PC-3 (cell line): ENCODE measurements around the gene NDE1. TPM values are rescaled to one million over a fixed set of nuclear protein-coding genes. Genes with fewer than 3 reads are reported as not detected.
A peak's percentile ranks its signal among the peaks of the same experiment; 100 is the strongest.

Experiments
- ATAC-seq: fragments of 200-7000 bp; cut with Tn5 transposase; 2 replicates; pipeline ENCODE4 v1.9.1; 2020; ENCODE audit warnings: mild to moderate bottlenecking, moderate library complexity
- BruUV-seq: library from RNA; stranded (reverse); fragments of 400-500 nt; replicated peaks from 2 replicates; lab custom pipeline; 2021; lab: Mats Ljungman, UMichigan
- CTCF ChIA-PET: fragments of 300-600 bp; sonication (Branson Sonifier 250); formaldehyde crosslinking; loops from one replicate; lab custom pipeline; 2022; ENCODE audit warnings: antibody characterized with exemption; lab: Charles Lee
- POLR2A ChIA-PET: fragments of 300-600 bp; sonication (Branson Sonifier 250); formaldehyde crosslinking; loops from one replicate; lab custom pipeline; 2022; ENCODE audit warnings: antibody characterized with exemption; ENCODE audit not compliant: unreplicated experiment; lab: Charles Lee
- DNase-seq: peaks from one replicate; pipeline ENCODE4 v3.0.0-alpha.2; 2015
- H2AFZ ChIP-seq: fragments of 300-600 bp; sonication (generic); 2 replicates; pipeline ENCODE4 v1.6.0; 2016; ENCODE audit warnings: antibody characterized with exemption, low read length
- H3F3A ChIP-seq: fragments of 300-600 bp; sonication (generic); one replicate; pipeline ENCODE4 v1.6.0; 2017; ENCODE audit warnings: antibody characterized with exemption, low read length, control low read depth, mild to moderate bottlenecking; ENCODE audit not compliant: unreplicated experiment
- H3K27ac ChIP-seq: fragments of 300-600 bp; sonication (generic); 2 replicates; pipeline ENCODE4 v1.5.1; 2016; ENCODE audit warnings: mild to moderate bottlenecking, low read length
- H3K27me3 ChIP-seq: fragments of 300-600 bp; sonication (generic); 2 replicates; pipeline ENCODE4 v1.6.1; 2016; ENCODE audit warnings: low read length, mixed read lengths
- H3K36me3 ChIP-seq: fragments of 300-600 bp; sonication (generic); 2 replicates; pipeline ENCODE4 v1.6.1; 2016; ENCODE audit warnings: low read depth, mixed run types, low read length, mixed read lengths
- H3K4me1 ChIP-seq: fragments of 300-600 bp; sonication (generic); 2 replicates; pipeline ENCODE4 v1.5.1; 2016; ENCODE audit warnings: low read length; ENCODE audit not compliant: insufficient read depth
- H3K4me2 ChIP-seq: fragments of 300-600 bp; sonication (generic); 2 replicates; pipeline ENCODE4 v1.6.0; 2016; ENCODE audit warnings: low read length
- H3K4me3 ChIP-seq: fragments of 300-600 bp; sonication (generic); 2 replicates; pipeline ENCODE4 v1.5.1; 2016; ENCODE audit warnings: mild to moderate bottlenecking, low read length, mixed read lengths
- H3K79me2 ChIP-seq: fragments of 300-600 bp; sonication (generic); 2 replicates; pipeline ENCODE4 v1.6.1; 2017; ENCODE audit warnings: low read length, mixed read lengths
- H3K9ac ChIP-seq: fragments of 300-600 bp; sonication (generic); 2 replicates; pipeline ENCODE4 v1.6.0; 2016; ENCODE audit warnings: mild to moderate bottlenecking, low read length
- H3K9me2 ChIP-seq: fragments of 300-600 bp; sonication (generic); replicated peaks from 2 replicates; pipeline ENCODE4 v1.6.1; 2016; ENCODE audit warnings: mixed run types, low read length, mixed read lengths
- H3K9me3 ChIP-seq: fragments of 300-600 bp; sonication (generic); 2 replicates; pipeline ENCODE4 v1.6.1; 2016; ENCODE audit warnings: low read length, mixed read lengths
- H4K20me1 ChIP-seq: fragments of 300-600 bp; sonication (generic); 2 replicates; pipeline ENCODE4 v1.6.1; 2016; ENCODE audit warnings: low read length, mixed read lengths
- EZH2 ChIP-seq: fragments of 300-600 bp; sonication (generic); IDR thresholded peaks from one replicate; pipeline ENCODE4 v1.6.1; 2017; ENCODE audit warnings: antibody characterized with exemption, mild to moderate bottlenecking, low read length; ENCODE audit not compliant: unreplicated experiment
- EZH2phosphoT487 ChIP-seq: fragments of 300-600 bp; sonication (generic); IDR thresholded peaks from 2 replicates; pipeline ENCODE4 v1.6.1; 2018; ENCODE audit warnings: mild to moderate bottlenecking, antibody characterized with exemption, low read length, borderline replicate concordance
- intact Hi-C: fragments of 100-400 bp; cut with micrococcal nuclease; formaldehyde crosslinking; loops from 2 replicates; pipeline ENCODE4 v1.9.0; 2023
- total RNA-seq: library from RNA; depleted of rRNA; stranded (reverse); fragments of >200 nt; gene quantifications from 2 replicates; pipeline ENCODE4 v1.2.3, GENCODE V29; 2014
- TF ChIP-seq, protein P1 (sequence below): fragments of 300-600 bp; sonication (generic); conservative IDR thresholded peaks from 2 replicates; pipeline ENCODE4 v1.5.1; 2017; ENCODE audit warnings: antibody characterized with exemption, low read depth, mild to moderate bottlenecking, low read length

The NDE1 gene
- total RNA-seq, 1 experiment from 2014 or later: 24.9 TPM

DNA sequence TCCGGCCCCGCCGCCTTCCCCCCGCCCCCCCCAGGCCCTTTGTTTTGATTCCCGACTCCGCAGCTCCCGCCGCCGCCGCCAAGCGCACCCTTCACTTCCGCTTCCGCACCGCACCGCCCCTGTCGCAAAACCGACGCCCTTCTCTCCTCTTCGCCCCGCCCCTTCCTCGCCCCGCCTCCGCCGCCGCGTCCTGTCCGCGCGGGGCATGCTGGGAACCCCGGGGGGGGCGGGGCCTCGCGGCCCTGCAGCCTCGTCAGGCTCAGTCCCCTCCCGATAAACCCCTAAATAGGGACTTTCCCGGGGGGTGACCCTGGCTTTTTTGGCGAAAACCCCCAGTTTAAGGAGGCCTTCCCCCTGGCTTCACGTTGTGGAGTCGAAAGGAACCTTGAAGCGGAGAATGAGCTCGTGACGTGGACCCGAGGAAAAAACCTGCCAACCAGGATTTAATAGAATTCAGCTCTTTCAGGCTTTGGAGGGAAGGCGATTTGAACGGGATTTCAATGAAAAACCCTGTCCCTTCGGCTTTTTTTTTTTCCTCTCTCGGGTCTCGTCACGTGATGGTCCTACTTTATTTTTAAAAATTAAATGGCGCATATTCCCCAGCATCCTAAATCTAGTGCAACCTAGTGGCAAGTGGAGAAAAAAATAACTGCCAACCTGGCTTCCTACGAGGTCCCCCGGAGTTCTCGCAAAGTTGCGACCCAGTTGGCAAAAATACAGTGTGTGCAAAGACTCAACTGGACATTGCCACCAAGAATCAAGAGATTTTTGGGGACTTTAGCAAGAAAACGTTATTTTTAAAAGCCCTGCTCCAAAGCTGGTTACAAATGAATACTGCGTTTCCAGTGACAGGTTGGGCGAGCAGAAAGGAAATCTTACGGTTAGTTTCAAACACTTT is 6.7 kb upstream of the NDE1 start, which contains the start of gene MARF1:
MARF1 (minus strand) TSS at position 107 of the 898 bp plus-strand sequence. CDS start 3,921 bp downstream, outside the sequence.
- peak within 1 kb of the TSS; percentile 90 for H3K27ac ChIP-seq
- H3K4me3 ChIP-seq: peak within 1 kb of the TSS; percentile 86
- DNase-seq (peak; percentile 88), ATAC-seq (peak; percentile 53)
- peaks cover 31% of the 10 kb centered on the region for H3K79me2 ChIP-seq
- H4K20me1 ChIP-seq: no peaks in the 10 kb centered on the region
- intact Hi-C loops: no loop called here
- TF ChIP-seq EZH2phosphoT487: no peak
- TF ChIP-seq, protein P1, sequence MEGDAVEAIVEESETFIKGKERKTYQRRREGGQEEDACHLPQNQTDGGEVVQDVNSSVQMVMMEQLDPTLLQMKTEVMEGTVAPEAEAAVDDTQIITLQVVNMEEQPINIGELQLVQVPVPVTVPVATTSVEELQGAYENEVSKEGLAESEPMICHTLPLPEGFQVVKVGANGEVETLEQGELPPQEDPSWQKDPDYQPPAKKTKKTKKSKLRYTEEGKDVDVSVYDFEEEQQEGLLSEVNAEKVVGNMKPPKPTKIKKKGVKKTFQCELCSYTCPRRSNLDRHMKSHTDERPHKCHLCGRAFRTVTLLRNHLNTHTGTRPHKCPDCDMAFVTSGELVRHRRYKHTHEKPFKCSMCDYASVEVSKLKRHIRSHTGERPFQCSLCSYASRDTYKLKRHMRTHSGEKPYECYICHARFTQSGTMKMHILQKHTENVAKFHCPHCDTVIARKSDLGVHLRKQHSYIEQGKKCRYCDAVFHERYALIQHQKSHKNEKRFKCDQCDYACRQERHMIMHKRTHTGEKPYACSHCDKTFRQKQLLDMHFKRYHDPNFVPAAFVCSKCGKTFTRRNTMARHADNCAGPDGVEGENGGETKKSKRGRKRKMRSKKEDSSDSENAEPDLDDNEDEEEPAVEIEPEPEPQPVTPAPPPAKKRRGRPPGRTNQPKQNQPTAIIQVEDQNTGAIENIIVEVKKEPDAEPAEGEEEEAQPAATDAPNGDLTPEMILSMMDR: peak; percentile 50
- peaks cover 31% of the 10 kb centered on the region for H3K4me1 ChIP-seq
- H3K9me2 ChIP-seq: no peaks in the 10 kb centered on the region
- no peaks in the 10 kb centered on the region for H3K9me3 ChIP-seq
- H3K4me2 ChIP-seq: peak within 1 kb of the TSS; percentile 96
- H3K9ac ChIP-seq: peak within 1 kb of the TSS; percentile 98
- TSS peak; percentile 85 for BruUV-seq
- H3K27me3 ChIP-seq: no peaks in the 10 kb centered on the region
- H3K36me3 ChIP-seq: peaks cover 3% of the 10 kb centered on the region; the same call in 1 of the 2 replicates
- peaks cover 5% of the 10 kb centered on the region for H3F3A ChIP-seq
- POLR2A ChIA-PET: interaction anchor here (0.6 to 1.0 kb wide), 5 partner anchors 16 to 169 kb away, joined by 3 to 8 read pairs (median 5); no protein-coding TSS in a partner anchor
- CTCF ChIA-PET: interaction anchor here (0.6 to 1.1 kb wide), 2 partner anchors 39 to 215 kb away, joined by 4 read pairs; no protein-coding TSS in a partner anchor
- peak within 1 kb of the TSS; percentile 97 for H2AFZ ChIP-seq

DNA sequence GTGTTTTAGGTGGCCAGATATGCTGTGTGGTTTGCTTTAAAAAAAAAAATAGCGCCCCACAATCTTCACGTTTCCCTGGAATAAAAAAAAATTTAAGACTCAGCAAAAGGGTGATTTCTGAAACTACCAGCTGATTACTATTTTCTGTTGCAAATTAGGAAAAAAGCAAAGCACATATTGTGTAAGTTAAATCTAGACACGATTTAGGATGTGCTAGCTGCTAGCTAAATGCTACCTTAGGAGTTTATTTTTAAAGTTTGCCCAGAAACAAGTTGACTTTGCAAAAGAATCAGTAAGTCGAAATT is 6.1 kb upstream of the NDE1 start:
- Histone ChIP-seq H3F3A (peaks cover 5% of the 10 kb centered on the region), H3K4me1 (peaks cover 31% of the 10 kb centered on the region), H3K9me2 (no peaks in the 10 kb centered on the region), H3K4me3 (peak overlapping the region; percentile 86), H3K9me3 (no peaks in the 10 kb centered on the region), H4K20me1 (no peaks in the 10 kb centered on the region), H2AFZ (peak overlapping the region; percentile 97; the same call in 1 of the 2 replicates), H3K79me2 (peaks cover 31% of the 10 kb centered on the region), H3K27me3 (no peaks in the 10 kb centered on the region), H3K4me2 (peak overlapping the region; percentile 96), H3K9ac (peak overlapping the region; percentile 98), H3K27ac (peak overlapping the region; percentile 90), H3K36me3 (no peaks in the 10 kb centered on the region)
- intact Hi-C loops: loop anchor here (2.0 kb wide), 3 partner anchors 29 to 61 kb away; no protein-coding TSS in a partner anchor
- ATAC-seq: no peak
- CTCF ChIA-PET: interaction anchor here (1.1 kb wide), 1 partner anchor 38 kb away, joined by 4 read pairs; no protein-coding TSS in a partner anchor
- TSS peak; percentile 27 for BruUV-seq
- no peak for DNase-seq
- POLR2A ChIA-PET: no interaction called here
- no peak for TF ChIP-seq EZH2
- TF ChIP-seq, protein P1: no peak
- no peak for TF ChIP-seq EZH2phosphoT487
